ENCODE data around the gene DRAP1.

- no peak for TF ChIP-seq CTCF (IDR thresholded peaks at IDR 0.05; ENCODE audit: low read depth, low read length, poor library complexity, severe bottlenecking)
- TF ChIP-seq EZH2phosphoT487 (IDR thresholded peaks at IDR 0.05; ENCODE audit: borderline replicate concordance, low read length), result no peak
Observed at GRCh38 chr11:65885808-65886536, 33.3 kb upstream of the DRAP1 start.

Data from DOHH2 (cell line).